ENCODE results near the gene DPF1.

Gene DPF1

GRCh38 chr19:38195237-38195636 is 28.8 kb downstream of the DPF1 start:
- no peak overlapping the region for H3K27ac ChIP-seq
- TF ChIP-seq ZFX (IDR thresholded peaks at IDR 0.05; ENCODE audit: borderline replicate concordance): no peak
- no peak for TF ChIP-seq CTCF (IDR thresholded peaks at IDR 0.05)

- TF ChIP-seq ZFX (IDR thresholded peaks at IDR 0.05; ENCODE audit: borderline replicate concordance) (no peak), CTCF (IDR thresholded peaks at IDR 0.05) (no peak)
- H3K27ac ChIP-seq: no peak overlapping the region
These were observed 29.8 kb downstream of the DPF1 start for GRCh38 chr19:38194061-38194701.

GRCh38 chr19:38193445-38193844 is 30.6 kb downstream of the DPF1 start:
- TF ChIP-seq ZFX (IDR thresholded peaks at IDR 0.05; ENCODE audit: borderline replicate concordance) (no peak), CTCF (IDR thresholded peaks at IDR 0.05) (no peak)
- H3K27ac ChIP-seq: no peak overlapping the region

- TF ChIP-seq CTCF (IDR thresholded peaks at IDR 0.05) (no peak), ZFX (IDR thresholded peaks at IDR 0.05; ENCODE audit: borderline replicate concordance) (no peak)
- H3K27ac ChIP-seq: no peak overlapping the region
These were observed 32.3 kb downstream of the DPF1 start for GRCh38 chr19:38191747-38192146.

- no peak for TF ChIP-seq ZFX (IDR thresholded peaks at IDR 0.05; ENCODE audit: borderline replicate concordance)
- no peak overlapping the region for H3K27ac ChIP-seq
These were observed 33.2 kb downstream of the DPF1 start for GRCh38 chr19:38190793-38191192.

GRCh38 chr19:38190061-38190460 is 34.0 kb downstream of the DPF1 start:
- no peak overlapping the region for H3K27ac ChIP-seq
- no peak for TF ChIP-seq ZFX (IDR thresholded peaks at IDR 0.05; ENCODE audit: borderline replicate concordance)
- no peak for TF ChIP-seq CTCF (IDR thresholded peaks at IDR 0.05)

- TF ChIP-seq ZFX (IDR thresholded peaks at IDR 0.05; ENCODE audit: borderline replicate concordance) (no peak), CTCF (IDR thresholded peaks at IDR 0.05) (no peak)
- H3K27ac ChIP-seq: no peak overlapping the region
These were observed 38.5 kb downstream of the DPF1 start for GRCh38 chr19:38185562-38185961.

GRCh38 chr19:38184815-38185214 is 39.2 kb downstream of the DPF1 start:
- H3K27ac ChIP-seq: no peak overlapping the region
- TF ChIP-seq CTCF (IDR thresholded peaks at IDR 0.05) (no peak), ZFX (IDR thresholded peaks at IDR 0.05; ENCODE audit: borderline replicate concordance) (no peak)

All from 22Rv1 (cell line).